HG02642 (cell line): ENCODE measurements around the gene POU2F1.
"Not testable (repeated sequence)": the region's sequence is repeated elsewhere in the genome, so short reads cannot be mapped to it uniquely, and the experiment has no call there.

Source experiments
- ATAC-seq: cut with Tn5 transposase; IDR thresholded peaks from one replicate; pipeline ENCODE4 v1.9.1; 2021; ENCODE audit warnings: mild to moderate bottlenecking; ENCODE audit not compliant: unreplicated experiment, poor library complexity

The POU2F1 gene

GRCh38 chr1:167202049-167202448 is 18.6 kb upstream of the POU2F1 start:
- ATAC-seq: no peak

- not testable (repeated sequence) for ATAC-seq
Measured at GRCh38 chr1:167205306-167206050, 15.2 kb upstream of the POU2F1 start.

- no peak for ATAC-seq
Measured at GRCh38 chr1:167206166-167206835, 14.4 kb upstream of the POU2F1 start.

DNA sequence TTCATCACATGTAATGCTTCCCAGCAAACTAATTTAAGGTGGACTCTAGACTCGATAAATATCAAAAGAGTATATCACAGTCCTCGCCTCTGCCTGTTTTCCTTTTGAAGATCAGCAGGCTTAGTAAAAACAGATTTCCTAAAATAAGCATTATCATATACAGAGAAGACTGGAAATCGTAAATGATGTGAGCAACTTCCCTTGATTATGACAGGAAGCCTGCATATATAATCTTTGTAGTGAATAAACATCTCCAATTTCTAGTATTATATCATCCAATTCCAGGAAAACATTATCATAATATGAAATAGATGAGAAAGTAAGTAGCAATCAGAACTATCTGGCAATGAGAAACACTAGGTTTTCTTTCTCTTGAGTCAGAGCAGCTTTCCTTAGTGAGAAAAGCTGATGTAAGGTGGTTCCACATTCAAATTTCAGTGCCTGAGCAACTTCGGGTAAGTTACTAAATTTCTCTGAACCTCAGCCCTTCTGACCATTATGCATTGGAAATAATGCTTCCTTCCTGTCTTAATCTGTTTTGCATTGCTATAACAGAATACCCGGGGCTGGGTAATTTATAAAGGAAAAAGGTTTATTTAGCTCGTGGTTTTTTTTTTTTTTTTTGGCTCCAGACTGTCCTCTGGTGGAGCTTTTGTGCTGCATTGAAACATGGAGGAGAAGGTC is 12.6 kb upstream of the POU2F1 start:
- ATAC-seq: no peak

GRCh38 chr1:167208624-167208976 is 12.1 kb upstream of the POU2F1 start:
- ATAC-seq: no peak

- ATAC-seq: no peak
Measured at GRCh38 chr1:167209044-167209443, 11.6 kb upstream of the POU2F1 start.

DNA sequence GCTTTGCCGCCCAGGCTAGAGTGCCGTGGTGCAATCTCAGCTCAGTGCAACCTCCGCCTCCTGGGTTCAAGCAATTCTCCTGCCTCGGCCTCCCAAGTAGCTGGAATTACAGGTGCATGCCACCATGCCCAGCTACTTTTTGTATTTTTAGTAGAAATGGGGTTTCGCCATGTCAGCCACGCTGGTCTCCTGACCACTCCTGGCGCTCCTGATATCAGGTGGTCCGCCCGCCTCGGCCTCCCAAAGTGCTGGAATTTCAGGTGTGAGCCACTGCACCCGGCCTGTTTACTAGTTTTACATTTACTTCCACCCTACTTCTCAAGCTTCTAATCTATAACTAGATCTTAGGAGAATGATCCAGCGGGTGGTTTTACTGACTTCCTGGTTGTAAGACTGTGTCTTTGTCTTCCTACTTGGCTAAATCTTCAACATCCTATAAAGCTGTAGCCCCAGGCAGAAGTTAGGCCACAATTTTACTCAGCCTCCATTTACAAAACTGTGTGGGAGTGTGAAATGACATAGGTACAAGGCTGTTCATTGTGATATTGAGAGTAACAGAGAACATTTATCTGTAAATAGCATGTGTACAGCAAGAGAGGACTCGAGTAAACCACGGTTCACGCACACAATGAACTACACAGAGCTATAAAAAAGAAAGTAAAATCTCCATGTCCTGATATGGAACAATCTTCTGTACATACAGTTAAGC is 9.6 kb upstream of the POU2F1 start:
- ATAC-seq: no peak

DNA sequence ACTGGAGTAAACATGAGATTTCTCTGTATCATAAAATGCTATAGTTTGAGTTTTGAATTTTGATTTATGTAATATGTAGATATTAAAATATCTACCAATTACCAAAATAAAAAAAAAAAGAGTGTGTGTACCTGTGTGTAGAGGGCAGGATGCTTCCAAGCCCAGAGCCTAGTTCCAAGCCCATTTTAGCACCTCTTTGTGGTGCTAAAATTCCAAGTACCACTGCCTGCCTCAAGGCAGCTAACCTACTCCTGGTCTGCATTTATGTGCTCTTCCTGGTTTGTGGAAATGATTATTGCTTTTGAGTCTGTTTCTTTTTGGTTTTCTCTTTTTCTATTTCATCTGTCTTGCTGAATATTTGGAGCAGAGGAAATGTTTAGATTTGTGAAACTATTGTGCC is 8.7 kb upstream of the POU2F1 start:
- ATAC-seq: no peak

GRCh38 chr1:167216809-167217208 is 3.9 kb upstream of the POU2F1 start:
- no peak for ATAC-seq

DNA sequence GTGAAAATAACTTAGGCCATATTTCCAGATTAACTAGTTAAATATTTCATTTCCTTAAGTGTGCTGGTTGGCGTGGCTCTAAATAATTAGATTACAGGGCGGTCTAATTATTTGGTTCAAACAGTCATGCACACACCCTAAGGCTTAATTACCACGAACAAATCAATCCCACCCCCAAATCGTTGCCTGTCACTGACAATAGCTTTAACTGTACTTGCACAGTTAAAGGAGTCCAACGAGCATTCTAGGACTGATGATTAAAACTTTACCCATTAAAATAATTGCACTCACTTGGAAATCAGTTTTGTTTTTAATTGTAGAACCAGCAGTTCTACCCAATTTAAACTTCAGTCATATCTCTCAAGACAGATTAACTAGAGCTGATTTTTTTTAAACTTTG is 1.5 kb upstream of the POU2F1 start:
- no peak for ATAC-seq

GRCh38 chr1:167219646-167220536 is 795 bp upstream of the POU2F1 start:
- ATAC-seq: peak; percentile 39

DNA sequence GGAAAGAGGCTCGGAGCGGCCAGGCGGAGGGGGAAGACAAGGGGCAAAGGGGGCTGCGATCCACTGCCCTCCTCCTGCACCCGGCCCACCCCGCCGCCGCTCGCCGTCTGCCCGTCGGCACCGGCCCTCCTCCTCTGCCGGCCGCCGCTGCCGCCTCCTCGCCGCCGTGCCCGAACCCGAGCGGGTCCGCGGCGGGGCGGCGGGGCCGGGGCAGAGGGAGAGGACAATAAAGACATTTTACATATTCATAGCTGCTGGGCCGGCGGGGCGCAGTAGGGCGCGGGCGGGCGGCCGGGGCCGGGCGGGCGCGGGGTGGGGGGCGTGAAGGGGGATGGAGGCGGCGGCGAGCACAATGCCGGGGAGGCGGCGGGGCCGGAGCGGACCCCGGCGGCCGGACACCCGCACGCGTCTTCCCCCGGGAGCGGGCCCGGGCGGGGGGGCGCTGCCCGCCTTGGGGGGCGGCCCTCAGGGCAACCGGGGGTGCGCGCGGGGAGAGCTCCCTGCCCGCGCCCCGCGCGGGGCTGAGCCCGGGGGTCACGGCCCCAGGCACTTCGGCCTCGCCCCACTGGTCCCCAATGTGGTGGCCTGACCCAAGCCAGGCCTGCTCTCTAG is 546 bp downstream of the POU2F1 start:
- peak; percentile 23 for ATAC-seq

DNA sequence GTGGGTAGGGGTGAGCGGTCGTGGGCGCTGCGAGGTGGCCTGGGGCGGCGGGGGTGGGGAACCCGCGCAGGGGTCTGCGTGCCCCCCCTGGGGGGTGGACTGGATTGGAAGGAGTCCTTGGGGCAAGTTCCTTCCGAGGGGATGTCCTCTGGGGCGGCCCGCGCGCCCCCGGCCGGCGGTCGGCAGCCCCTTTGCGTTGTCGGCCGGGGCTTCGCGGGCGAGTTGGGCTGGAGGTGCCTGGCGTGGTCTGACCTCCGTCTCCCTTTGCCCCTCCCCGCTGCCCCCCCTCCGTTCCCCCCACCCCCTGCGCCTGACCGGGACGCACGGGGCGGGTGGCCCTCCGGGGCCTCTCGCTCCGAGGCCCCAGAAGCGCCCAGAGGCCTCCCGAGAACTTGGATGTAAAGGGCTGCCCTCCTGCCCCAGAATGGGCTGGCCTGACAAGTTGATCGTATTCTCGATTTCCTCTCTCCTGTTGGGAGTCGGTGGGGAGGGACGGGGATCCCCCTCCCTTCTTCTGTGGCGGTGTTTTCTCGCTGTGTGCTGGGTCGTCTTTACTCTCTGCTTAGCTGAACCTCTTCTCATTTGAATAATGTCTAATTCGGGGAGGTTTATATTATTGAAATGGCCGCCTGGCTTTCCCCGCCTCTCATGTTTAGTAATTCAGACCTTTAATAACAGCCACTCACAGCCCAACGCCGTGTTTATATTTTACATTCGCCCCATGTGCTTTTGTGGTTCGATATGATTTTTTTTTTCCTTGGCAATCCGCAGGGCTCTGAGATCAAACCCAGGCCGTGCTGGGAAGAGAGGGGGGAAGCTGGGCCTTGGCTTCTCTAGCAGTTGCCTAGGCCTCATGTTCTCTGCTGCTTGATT is 1.3 kb downstream of the POU2F1 start:
- ATAC-seq: peak; percentile 50

GRCh38 chr1:167223144-167224103 is 2.7 kb downstream of the POU2F1 start:
- no peak for ATAC-seq

- ATAC-seq: not testable (repeated sequence)
Measured at GRCh38 chr1:167224734-167225235, 4.1 kb downstream of the POU2F1 start.

DNA sequence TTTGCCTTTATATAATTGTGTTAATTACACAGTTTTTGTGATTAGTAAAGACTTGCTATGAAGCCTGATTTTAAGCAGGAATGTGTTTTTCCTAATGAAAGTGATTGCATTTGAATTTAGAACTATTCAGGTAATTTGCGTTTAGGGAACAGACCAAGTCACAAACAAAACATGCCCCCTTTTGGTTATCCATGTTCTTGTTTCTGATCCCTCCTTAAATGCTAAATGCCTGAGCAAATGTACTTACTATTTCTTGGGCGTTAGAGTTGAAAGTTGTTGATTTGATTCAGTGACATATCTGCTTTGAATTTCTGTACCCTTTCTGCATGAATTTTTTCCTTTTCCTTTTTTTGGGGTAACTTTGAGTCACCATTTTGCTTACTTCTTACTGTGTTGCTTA is 5.2 kb downstream of the POU2F1 start:
- no peak for ATAC-seq

- ATAC-seq: no peak
Measured at GRCh38 chr1:167227934-167228378, 7.3 kb downstream of the POU2F1 start.
